Mesenchymal stem cell (in vitro differentiated cells and primary cell): ENCODE data around the gene FLT1.
A peak's percentile ranks its signal among the peaks of the same experiment; 100 is the strongest.

Source experiments
- DNase-seq: peaks from one replicate; pipeline ENCODE4 v3.0.0-alpha.2; 2013
- H2AFZ ChIP-seq: one replicate; pipeline ENCODE4 v1.6.1; 2013; ENCODE audit warnings: low read depth, mild to moderate bottlenecking, control low read depth, inconsistent platforms, low read length, moderate library complexity
- H2AK5ac ChIP-seq: 2 replicates; pipeline ENCODE4 v1.6.1; 2013; ENCODE audit warnings: low read length, moderate library complexity, mild to moderate bottlenecking, inconsistent platforms; ENCODE audit not compliant: severe bottlenecking
- H2BK120ac ChIP-seq: one replicate; pipeline ENCODE4 v1.6.1; 2013; ENCODE audit warnings: low read depth, mild to moderate bottlenecking, inconsistent platforms, low read length, moderate library complexity
- H2BK12ac ChIP-seq, 2 experiments: one replicate each; pipeline ENCODE4 v1.6.1; 2013; ENCODE audit warnings: inconsistent platforms in 2 of 2, low read length in 2 of 2, mild to moderate bottlenecking in 2 of 2, moderate library complexity in 2 of 2, control low read depth in 1 of 2
- H2BK15ac ChIP-seq: one replicate; pipeline ENCODE4 v1.6.1; 2013; ENCODE audit warnings: mild to moderate bottlenecking, low read depth, inconsistent platforms; ENCODE audit not compliant: poor library complexity, severe bottlenecking
- H2BK5ac ChIP-seq: 2 replicates; pipeline ENCODE4 v1.6.1; 2013; ENCODE audit warnings: low read depth, mild to moderate bottlenecking, low read length, control low read depth, inconsistent platforms; ENCODE audit not compliant: poor library complexity, severe bottlenecking
- H3K14ac ChIP-seq, 2 experiments: one replicate each; pipeline ENCODE4 v1.6.1; 2013; ENCODE audit warnings: inconsistent platforms in 2 of 2, low read length in 2 of 2, control low read depth in 1 of 2, mild to moderate bottlenecking in 1 of 2, moderate library complexity in 1 of 2
- H3K18ac ChIP-seq, 2 experiments: one replicate each; pipeline ENCODE4 v1.6.1; 2013; ENCODE audit warnings: inconsistent platforms in 2 of 2, low read length in 2 of 2, control low read depth in 1 of 2, low read depth in 1 of 2, mild to moderate bottlenecking in 1 of 2
- H3K23ac ChIP-seq, 2 experiments: one replicate each; pipeline ENCODE4 v1.6.1; 2013; ENCODE audit warnings: inconsistent platforms in 2 of 2, low read length in 2 of 2, mild to moderate bottlenecking in 2 of 2, moderate library complexity in 2 of 2, control low read depth in 1 of 2
- H3K27ac ChIP-seq: 2 replicates; pipeline ENCODE4 v1.5.1; 2013; ENCODE audit warnings: mild to moderate bottlenecking, moderate library complexity, low read length, control low read depth, inconsistent platforms; ENCODE audit not compliant: poor library complexity, severe bottlenecking
- H3K27me3 ChIP-seq, 2 experiments: 2 replicates each; pipeline versions ENCODE4 v1.6.1 to v1.7.0; 2013; ENCODE audit warnings: low read length in 2 of 2, mild to moderate bottlenecking in 2 of 2, moderate library complexity in 2 of 2, control low read depth in 1 of 2, inconsistent platforms in 1 of 2; ENCODE audit not compliant: control insufficient read depth in 1 of 2, insufficient read depth in 1 of 2
- H3K36me3 ChIP-seq, 2 experiments: 2 replicates each; pipeline versions ENCODE4 v1.6.1 to v1.7.0; 2013; ENCODE audit warnings: low read length in 2 of 2, control low read depth in 1 of 2, inconsistent platforms in 1 of 2, low read depth in 1 of 2, mild to moderate bottlenecking in 1 of 2; ENCODE audit not compliant: insufficient read depth in 2 of 2, control insufficient read depth in 1 of 2
- H3K4ac ChIP-seq, 2 experiments: one replicate each; pipeline ENCODE4 v1.6.1; 2013; ENCODE audit warnings: inconsistent platforms in 2 of 2, low read length in 2 of 2, mild to moderate bottlenecking in 2 of 2, moderate library complexity in 2 of 2, control low read depth in 1 of 2, low read depth in 1 of 2
- H3K4me1 ChIP-seq: 2 replicates; pipeline ENCODE4 v1.6.1; 2013; ENCODE audit warnings: low read depth, low read length, control low read depth; ENCODE audit not compliant: control insufficient read depth, insufficient read depth
- H3K4me2 ChIP-seq: 2 replicates; pipeline ENCODE4 v1.6.1; 2013; ENCODE audit warnings: low read length, mild to moderate bottlenecking, inconsistent platforms; ENCODE audit not compliant: poor library complexity, severe bottlenecking
- H3K4me3 ChIP-seq, 2 experiments: 2 replicates each; pipeline versions ENCODE4 v1.5.1 to v1.7.0; 2013; ENCODE audit warnings: low read length in 2 of 2, mild to moderate bottlenecking in 2 of 2, control low read depth in 1 of 2, low read depth in 1 of 2; ENCODE audit not compliant: insufficient read depth in 1 of 2
- H3K79me1 ChIP-seq: replicated peaks from 2 replicates; pipeline ENCODE4 v1.6.1; 2013; ENCODE audit warnings: mild to moderate bottlenecking, control low read depth, low read length, inconsistent platforms; ENCODE audit not compliant: poor library complexity, severe bottlenecking
- H3K9ac ChIP-seq: 2 replicates; pipeline ENCODE4 v1.7.0; 2013; ENCODE audit warnings: mild to moderate bottlenecking, low read length, moderate library complexity
- H3K9me3 ChIP-seq: 2 replicates; pipeline ENCODE4 v1.7.0; 2013; ENCODE audit warnings: mild to moderate bottlenecking, low read length; ENCODE audit not compliant: control insufficient read depth
- H4K8ac ChIP-seq: one replicate; pipeline ENCODE4 v1.6.1; 2013; ENCODE audit warnings: inconsistent platforms, mild to moderate bottlenecking, low read length, moderate library complexity
- H4K91ac ChIP-seq: one replicate; pipeline ENCODE4 v1.6.1; 2013; ENCODE audit warnings: mild to moderate bottlenecking, low read length, inconsistent platforms
- WGBS: methylation state at CpG from one replicate; pipeline ENCODE4 v1.1.7; 2013; ENCODE audit warnings: mixed read lengths; 5-methylcytosine and 5-hydroxymethylcytosine counted together

The FLT1 gene

GRCh38 chr13:28494504-28494777 lies 487 bp downstream of the FLT1 start:
- no peak overlapping the region for H2BK5ac ChIP-seq
- H3K4ac ChIP-seq: no peak overlapping the region
- H2BK120ac ChIP-seq: peak overlapping the region; percentile 55
- no peaks in the 10 kb centered on the region for H3K9me3 ChIP-seq
- peak overlapping the region; percentile 26 to 64 for H3K18ac ChIP-seq
- H2AFZ ChIP-seq: peak overlapping the region; percentile 36
- H3K14ac ChIP-seq: no peak overlapping the region
- DNase-seq: peak; percentile 52
- no peak overlapping the region for H2AK5ac ChIP-seq
- H3K4me1 ChIP-seq: peaks cover 22% of the 10 kb centered on the region
- H4K91ac ChIP-seq: no peak overlapping the region
- WGBS: under 1% methylated on average over 25 of the region's 30 CpGs
- peaks cover 80 to 90% of the 10 kb centered on the region in 2 experiments for H3K27me3 ChIP-seq
- H2BK15ac ChIP-seq: no peak overlapping the region
- no peak overlapping the region for H4K8ac ChIP-seq
- H3K4me2 ChIP-seq: peak overlapping the region; percentile 79
- H3K36me3 ChIP-seq: no peaks in the 10 kb centered on the region
- no peaks in the 10 kb centered on the region for H3K79me1 ChIP-seq
- H3K4me3 ChIP-seq: peak overlapping the region; percentile 34 to 65
- H2BK12ac ChIP-seq: peak overlapping the region in 1 of 2 experiments; percentile 37
- H3K23ac ChIP-seq: peak overlapping the region in 1 of 2 experiments; percentile 42
- no peak overlapping the region for H3K27ac ChIP-seq
- H3K9ac ChIP-seq: no peak overlapping the region

- Histone ChIP-seq H2BK120ac (peak overlapping the region; percentile 55), H2BK12ac (peak overlapping the region in 1 of 2 experiments; percentile 64), H3K4me1 (peaks cover 22% of the 10 kb centered on the region), H3K27ac (no peak overlapping the region), H3K4me3 (peak overlapping the region; percentile 45 to 65), H3K23ac (peak overlapping the region in 1 of 2 experiments; percentile 77), H4K91ac (peak overlapping the region; percentile 11), H3K9ac (no peak overlapping the region), H3K9me3 (no peaks in the 10 kb centered on the region), H3K79me1 (no peaks in the 10 kb centered on the region), H3K14ac (peak overlapping the region in 1 of 2 experiments; percentile 95), H3K36me3 (no peaks in the 10 kb centered on the region), H2AK5ac (no peak overlapping the region), H4K8ac (peak overlapping the region; percentile 75), H2AFZ (peak overlapping the region; percentile 1), H3K4me2 (peak overlapping the region; percentile 79), H3K4ac (peak overlapping the region in 1 of 2 experiments; percentile 41), H2BK5ac (no peak overlapping the region), H3K27me3 (peaks cover 85 to 95% of the 10 kb centered on the region in 2 experiments), H3K18ac (peak overlapping the region in 1 of 2 experiments; percentile 67), H2BK15ac (peak overlapping the region; percentile 96)
- WGBS: under 1% methylated on average over 58 of the region's 60 CpGs
- peak; percentile 54 for DNase-seq
Measured at GRCh38 chr13:28493740-28494503, 1.0 kb downstream of the FLT1 start.

GRCh38 chr13:28492569-28493367 lies 2.2 kb downstream of the FLT1 start:
- H2BK5ac ChIP-seq: no peak overlapping the region

GRCh38 chr13:28490061-28490460 lies 4.9 kb downstream of the FLT1 start:
- H3K9me3 ChIP-seq: no peaks in the 10 kb centered on the region
- WGBS: 57% methylated on average over 6 of the region's 6 CpGs
- peak overlapping the region; percentile 15 to 54 for H2BK12ac ChIP-seq
- H3K4me3 ChIP-seq: no peak overlapping the region
- no peak overlapping the region for H4K8ac ChIP-seq
- no peak overlapping the region for H2BK120ac ChIP-seq
- H2BK15ac ChIP-seq: no peak overlapping the region
- H2BK5ac ChIP-seq: no peak overlapping the region
- H3K23ac ChIP-seq: peak overlapping the region in 1 of 2 experiments; percentile 32
- H4K91ac ChIP-seq: no peak overlapping the region
- no peaks in the 10 kb centered on the region for H3K79me1 ChIP-seq
- no peak overlapping the region for H3K9ac ChIP-seq
- H3K27me3 ChIP-seq: peaks cover 53 to 69% of the 10 kb centered on the region in 2 experiments
- peak overlapping the region in 1 of 2 experiments; percentile 2 for H3K18ac ChIP-seq
- H3K36me3 ChIP-seq: no peaks in the 10 kb centered on the region
- H3K4ac ChIP-seq: no peak overlapping the region
- no peak overlapping the region for H2AK5ac ChIP-seq
- H3K4me2 ChIP-seq: no peak overlapping the region
- H3K27ac ChIP-seq: no peak overlapping the region
- H3K4me1 ChIP-seq: peaks cover 16% of the 10 kb centered on the region
- no peak overlapping the region for H3K14ac ChIP-seq
- peak; percentile 53 for DNase-seq
- H2AFZ ChIP-seq: no peak overlapping the region

More at GRCh38 chr13:28492569-28493367, 2.2 kb downstream of the FLT1 start:
- WGBS: 32% methylated on average over 5 of the region's 10 CpGs
- Histone ChIP-seq H3K4ac (no peak overlapping the region), H3K14ac (no peak overlapping the region), H2AK5ac (no peak overlapping the region), H4K8ac (no peak overlapping the region), H3K23ac (no peak overlapping the region), H2BK15ac (no peak overlapping the region), H3K36me3 (no peaks in the 10 kb centered on the region), H3K9ac (no peak overlapping the region), H3K9me3 (no peaks in the 10 kb centered on the region), H3K27me3 (peaks cover 78 to 89% of the 10 kb centered on the region in 2 experiments), H3K18ac (no peak overlapping the region), H3K4me3 (no peak overlapping the region), H3K4me1 (peaks cover 22% of the 10 kb centered on the region), H2BK12ac (no peak overlapping the region), H3K27ac (no peak overlapping the region), H2BK120ac (no peak overlapping the region), H2AFZ (no peak overlapping the region), H4K91ac (no peak overlapping the region), H3K4me2 (no peak overlapping the region), H3K79me1 (no peaks in the 10 kb centered on the region)
- peak; percentile 61 for DNase-seq
